NB4 (cell line): ENCODE results near the gene CDH16.

ENCODE experiments used
- DNase-seq: peaks from one replicate; pipeline ENCODE4 v3.0.0; 2010; ENCODE audit warnings: low read depth
- H3K4me3 ChIP-seq: one replicate; pipeline ENCODE4 v1.5.1; 2011; ENCODE audit warnings: mild to moderate bottlenecking, low read depth, low read length, moderate library complexity
- CTCF ChIP-seq: IDR thresholded peaks from one replicate; pipeline ENCODE4 v1.5.1; 2012; ENCODE audit warnings: low read depth, low read length
- MAX ChIP-seq: IDR thresholded peaks from 2 replicates; pipeline ENCODE4 v1.6.1; 2011; ENCODE audit warnings: low read depth, low read length
- MYC ChIP-seq: IDR thresholded peaks from 2 replicates; pipeline ENCODE4 v1.6.1; 2011; ENCODE audit warnings: low read depth, low read length
- POLR2A ChIP-seq: IDR thresholded peaks from 2 replicates; pipeline ENCODE4 v1.6.1; 2011; ENCODE audit warnings: mild to moderate bottlenecking; ENCODE audit not compliant: insufficient read length; ENCODE audit errors: extremely low read depth

CDH16 gene

GRCh38 chr16:66858740-66859396, 59.8 kb downstream of the CDH16 start:
- TF ChIP-seq MYC = no peak
- TF ChIP-seq CTCF = no peak
- no peak for TF ChIP-seq MAX
- no peak for TF ChIP-seq POLR2A
- DNase-seq = no peak

More at GRCh38 chr16:66858740-66859396, 59.8 kb downstream of the CDH16 start:
- H3K4me3 ChIP-seq = no peak overlapping the region
